Thoracic aorta (tissue), 2 donors: ENCODE measurements around the gene HNRNPF. TPM values are rescaled to one million over a fixed set of nuclear protein-coding genes. Genes with fewer than 3 reads are reported as not detected.
A peak's percentile ranks its signal among the peaks of the same experiment; 100 is the strongest.
"Not testable (repeated sequence)": the region's sequence is repeated elsewhere in the genome, so short reads cannot be mapped to it uniquely, and the experiment has no call there.

Source experiments
- ATAC-seq: fragments of 150-250 bp; one replicate; pipeline ENCODE4 v1.8.0; 2017; ENCODE audit warnings: low read depth; ENCODE audit not compliant: insufficient number of reproducible peaks, low FRiP score
- DNase-seq: peaks from one replicate; pipeline ENCODE4 v3.0.0-alpha.2; 2020; ENCODE audit warnings: low spot score
- H3K27ac ChIP-seq, 2 donors: fragments of 200-600 bp; sonication (generic); 1 replicate in 1 of 2; 2 replicates in 1 of 2; pipeline ENCODE4 v1.5.1; 2016; ENCODE audit warnings: mild to moderate bottlenecking in 2 of 2, moderate library complexity in 2 of 2
- H3K27me3 ChIP-seq: fragments of 200-600 bp; sonication (generic); replicated peaks from 2 replicates; pipeline ENCODE4 v1.6.0; 2016; ENCODE audit warnings: mild to moderate bottlenecking; ENCODE audit not compliant: insufficient read depth
- H3K36me3 ChIP-seq: fragments of 200-600 bp; sonication (generic); one replicate; pipeline ENCODE4 v1.5.1; 2016
- H3K4me1 ChIP-seq, 2 donors: fragments of 200-600 bp; sonication (generic); 1 replicate in 1 of 2; 2 replicates in 1 of 2; pipeline versions ENCODE4 v1.5.1 to v1.6.0; 2016; ENCODE audit warnings: low read depth in 2 of 2, mild to moderate bottlenecking in 1 of 2; ENCODE audit not compliant: control insufficient read depth in 1 of 2
- H3K4me3 ChIP-seq: fragments of 200-600 bp; sonication (generic); 2 replicates; pipeline ENCODE4 v1.5.1; 2016; ENCODE audit warnings: mild to moderate bottlenecking
- H3K9me3 ChIP-seq: fragments of 200-600 bp; sonication (generic); 2 replicates; pipeline ENCODE4 v1.5.1; 2016
- total RNA-seq, 2 donors: library from RNA; depleted of rRNA; stranded (reverse); fragments of >200 nt; gene quantifications; one replicate each; pipeline versions ENCODE4 v1.1.0 to v1.2.3, GENCODE V29; 2016
- TF ChIP-seq, protein P1 (sequence below): fragments of 200-600 bp; sonication (generic); IDR thresholded peaks from one replicate; pipeline ENCODE4 v1.5.1; 2019; ENCODE audit warnings: antibody characterized with exemption

Gene HNRNPF
- total RNA-seq, 2 donors from 2014 or later: 86.6 to 137 TPM

DNA sequence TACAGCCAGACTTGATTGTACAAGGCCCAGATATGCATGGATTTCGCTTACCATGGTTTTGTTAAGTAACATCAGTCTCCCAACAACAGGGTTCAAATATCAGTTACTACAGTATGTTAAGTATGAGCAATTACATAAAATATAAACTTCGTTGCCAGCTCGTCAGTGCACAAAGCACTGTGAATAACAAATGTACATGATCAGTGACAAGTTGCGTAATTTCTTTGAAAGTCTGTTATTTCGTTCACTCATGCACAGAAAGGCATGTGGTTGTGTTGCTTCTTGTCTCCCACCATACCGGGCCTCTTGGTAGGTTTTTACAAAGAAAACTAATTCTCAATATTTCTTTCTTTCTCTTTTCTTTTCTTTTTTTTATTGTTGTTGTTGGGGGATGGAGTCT, 15.4 kb upstream of the HNRNPF start:
- no peak overlapping the region for H3K4me3 ChIP-seq
- DNase-seq: no peak
- H3K27ac ChIP-seq: no peak overlapping the region
- peaks cover 8 to 12% of the 10 kb centered on the region in 2 donors for H3K4me1 ChIP-seq
- no peaks in the 10 kb centered on the region for H3K9me3 ChIP-seq
- TF ChIP-seq, protein P1, sequence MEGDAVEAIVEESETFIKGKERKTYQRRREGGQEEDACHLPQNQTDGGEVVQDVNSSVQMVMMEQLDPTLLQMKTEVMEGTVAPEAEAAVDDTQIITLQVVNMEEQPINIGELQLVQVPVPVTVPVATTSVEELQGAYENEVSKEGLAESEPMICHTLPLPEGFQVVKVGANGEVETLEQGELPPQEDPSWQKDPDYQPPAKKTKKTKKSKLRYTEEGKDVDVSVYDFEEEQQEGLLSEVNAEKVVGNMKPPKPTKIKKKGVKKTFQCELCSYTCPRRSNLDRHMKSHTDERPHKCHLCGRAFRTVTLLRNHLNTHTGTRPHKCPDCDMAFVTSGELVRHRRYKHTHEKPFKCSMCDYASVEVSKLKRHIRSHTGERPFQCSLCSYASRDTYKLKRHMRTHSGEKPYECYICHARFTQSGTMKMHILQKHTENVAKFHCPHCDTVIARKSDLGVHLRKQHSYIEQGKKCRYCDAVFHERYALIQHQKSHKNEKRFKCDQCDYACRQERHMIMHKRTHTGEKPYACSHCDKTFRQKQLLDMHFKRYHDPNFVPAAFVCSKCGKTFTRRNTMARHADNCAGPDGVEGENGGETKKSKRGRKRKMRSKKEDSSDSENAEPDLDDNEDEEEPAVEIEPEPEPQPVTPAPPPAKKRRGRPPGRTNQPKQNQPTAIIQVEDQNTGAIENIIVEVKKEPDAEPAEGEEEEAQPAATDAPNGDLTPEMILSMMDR: no peak
- H3K36me3 ChIP-seq: no peaks in the 10 kb centered on the region
- H3K27me3 ChIP-seq: no peaks in the 10 kb centered on the region
- ATAC-seq: no peak

DNA sequence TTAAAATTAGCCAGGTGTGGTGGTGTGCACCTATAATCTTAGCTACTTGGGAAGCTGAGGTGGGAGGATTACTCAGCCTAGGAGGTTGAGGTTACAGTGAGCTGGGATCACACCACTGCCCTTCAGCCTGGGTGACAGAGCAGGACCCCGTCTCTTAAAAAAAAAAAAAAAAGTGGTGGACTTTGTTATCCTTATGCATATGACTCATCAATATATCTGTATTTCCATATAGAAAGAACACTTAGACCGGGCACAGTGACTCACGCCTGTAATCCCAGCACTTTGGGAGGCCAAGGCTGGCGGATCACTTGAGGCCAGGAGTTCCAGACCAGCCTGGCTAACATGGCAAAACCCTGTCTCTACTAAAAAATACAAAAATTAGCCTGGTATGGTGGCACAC, 13.0 kb upstream of the HNRNPF start:
- not testable (repeated sequence) for ATAC-seq
- peaks cover 8 to 12% of the 10 kb centered on the region in 2 donors for H3K4me1 ChIP-seq

DNA sequence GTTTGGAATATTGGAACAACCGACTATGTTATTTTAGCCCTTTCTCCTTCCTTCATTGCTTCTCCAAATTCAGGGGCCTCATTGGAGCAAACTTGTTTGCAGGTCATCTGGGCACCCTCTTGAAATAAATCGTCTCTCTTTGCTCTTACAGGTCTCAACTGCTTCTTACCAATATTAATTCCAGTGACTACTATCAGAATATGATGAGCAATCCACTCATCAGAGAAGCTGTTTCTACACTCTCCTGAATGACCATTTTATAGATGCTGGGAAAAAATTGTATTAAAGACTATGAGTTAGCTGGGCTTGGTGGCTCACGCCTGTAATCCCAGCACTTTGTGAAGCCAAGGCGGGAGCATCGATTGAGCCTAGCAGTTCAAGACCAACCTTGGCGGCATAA, 12.5 kb upstream of the HNRNPF start:
- Histone ChIP-seq H3K9me3 (no peaks in the 10 kb centered on the region), H3K4me1 (peaks cover 8 to 12% of the 10 kb centered on the region in 2 donors), H3K27me3 (no peaks in the 10 kb centered on the region), H3K27ac (peak overlapping the region; percentile 97 to 99), H3K36me3 (no peaks in the 10 kb centered on the region), H3K4me3 (peak overlapping the region; percentile 76)
- ATAC-seq: no peak
- no peak for DNase-seq
- TF ChIP-seq, protein P1: no peak

More for the DNA sequence above, 13.0 kb upstream of the HNRNPF start:
- H3K36me3 ChIP-seq, H3K4me3 ChIP-seq, H3K9me3 ChIP-seq, H3K27me3 ChIP-seq, DNase-seq: not testable (repeated sequence)
- peak overlapping the region in 1 of 2 donors; percentile 97 for H3K27ac ChIP-seq

DNA sequence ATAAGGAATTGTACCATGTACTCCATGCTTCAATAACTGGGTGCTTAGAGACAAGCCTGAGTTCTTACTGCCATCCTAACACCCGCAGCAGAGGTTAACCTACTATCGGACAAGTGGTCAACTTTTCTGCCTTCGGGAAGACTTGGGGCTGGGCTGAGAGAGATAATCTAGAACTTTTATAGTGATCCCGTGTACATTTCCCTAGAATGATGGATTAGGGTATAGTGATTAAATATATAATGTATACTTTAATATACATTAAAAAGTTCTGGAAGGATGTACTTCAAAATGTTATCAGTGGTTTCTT, 12.2 kb upstream of the HNRNPF start:
- ATAC-seq (no peak), DNase-seq (no peak)
- Histone ChIP-seq H3K27me3 (no peaks in the 10 kb centered on the region), H3K4me1 (peaks cover 8 to 12% of the 10 kb centered on the region in 2 donors), H3K36me3 (no peaks in the 10 kb centered on the region), H3K9me3 (no peaks in the 10 kb centered on the region), H3K27ac (peak overlapping the region; percentile 97 to 99), H3K4me3 (peak overlapping the region; percentile 76)
- TF ChIP-seq, protein P1: no peak

DNA sequence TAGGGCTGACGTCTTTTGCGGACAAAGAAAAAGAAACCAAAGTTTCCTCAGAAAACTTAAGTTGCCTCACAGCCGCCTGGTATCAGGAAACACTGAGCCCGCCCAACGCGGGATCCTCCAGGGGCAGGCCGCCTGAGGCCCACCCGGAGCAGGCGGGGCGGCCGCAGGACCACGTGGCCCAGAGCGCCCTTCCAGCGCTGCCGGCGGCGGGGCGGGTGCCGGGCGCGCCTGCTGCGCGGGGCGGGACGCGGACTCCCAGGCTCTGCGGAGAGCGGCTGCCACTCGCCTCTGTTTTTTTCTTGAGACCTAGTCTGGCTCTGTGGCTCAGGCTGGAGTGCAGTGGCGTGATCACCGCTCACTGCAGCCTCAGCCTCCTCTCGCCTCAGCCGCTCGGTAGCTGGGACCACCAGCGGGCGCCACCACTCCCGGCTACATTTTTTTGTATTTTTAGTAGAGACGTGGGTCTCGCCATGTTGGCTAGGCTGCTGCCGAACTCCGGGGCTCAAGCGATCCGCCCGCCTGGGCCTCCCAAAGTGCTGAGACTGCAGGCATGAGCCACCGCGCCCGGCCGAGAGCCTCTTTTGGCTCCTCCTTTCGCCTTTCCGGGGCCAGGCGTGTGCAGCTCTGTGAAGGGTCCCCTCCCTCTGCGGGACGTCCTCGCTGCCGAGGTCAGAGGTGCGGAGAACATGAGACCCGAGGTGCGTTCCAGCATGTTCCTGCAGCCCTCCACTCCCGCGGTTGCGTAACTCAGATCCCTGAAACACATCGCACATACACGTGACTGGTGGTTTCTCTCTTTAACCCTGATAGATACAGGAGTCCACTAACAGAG, 11.6 kb upstream of the HNRNPF start:
- H3K9me3 ChIP-seq: no peaks in the 10 kb centered on the region
- DNase-seq (peak; percentile 56), ATAC-seq (peak; percentile 81)
- peaks cover 8 to 12% of the 10 kb centered on the region in 2 donors for H3K4me1 ChIP-seq
- H3K27ac ChIP-seq: peak overlapping the region; percentile 97 to 99
- TF ChIP-seq, protein P1: no peak
- H3K4me3 ChIP-seq: peak overlapping the region; percentile 76
- H3K36me3 ChIP-seq: no peaks in the 10 kb centered on the region
- H3K27me3 ChIP-seq: no peaks in the 10 kb centered on the region
